ENCODE results near the gene CD6.
"Not testable (repeated sequence)": the region's sequence is repeated elsewhere in the genome, so short reads cannot be mapped to it uniquely, and the experiment has no call there.

The CD6 gene

GRCh38 chr11:60954421-60954820 lies 17.1 kb upstream of the CD6 start:
- DNase-seq: peak; percentile 47

DNA sequence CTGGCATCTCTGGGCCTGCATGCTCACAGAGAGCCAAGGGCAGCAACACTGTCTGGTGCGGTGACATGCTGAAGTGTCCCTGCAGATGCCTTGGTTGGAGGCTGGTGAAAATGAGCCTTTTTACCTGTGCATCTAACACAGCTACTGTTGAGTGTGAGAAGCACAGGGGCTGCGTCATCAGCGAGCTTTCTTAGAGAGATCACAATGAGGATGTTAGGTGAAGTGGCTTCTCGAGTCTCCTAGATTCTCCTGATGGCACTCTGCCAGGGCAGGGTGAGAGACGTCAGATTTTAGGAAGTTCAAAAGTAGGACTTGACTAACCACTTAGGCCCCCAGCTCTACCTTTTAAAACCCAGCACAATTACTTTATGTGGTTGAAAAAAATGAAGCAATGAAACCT lies 15.9 kb upstream of the CD6 start:
- DNase-seq: peak; percentile 36

GRCh38 chr11:60957188-60957587 lies 14.3 kb upstream of the CD6 start:
- peak; percentile 11 for DNase-seq

DNA sequence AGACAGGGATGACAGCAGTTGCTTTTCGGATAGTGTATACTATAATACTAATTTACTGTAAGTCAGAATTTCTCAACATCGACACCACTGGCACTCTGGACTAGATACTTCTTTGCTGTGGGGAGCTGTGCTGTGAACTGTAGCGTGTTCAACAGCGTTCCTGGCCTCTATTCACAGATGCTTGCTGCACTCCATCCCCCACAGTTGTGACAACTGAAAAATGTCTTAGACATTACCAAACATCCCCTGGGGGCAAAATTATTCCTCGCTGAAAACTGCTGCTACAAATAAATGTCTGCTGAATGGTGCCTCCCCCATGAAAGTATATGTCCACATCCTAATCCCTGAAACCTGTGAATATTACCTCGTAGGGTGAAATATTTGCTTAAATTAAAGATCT lies 12.0 kb upstream of the CD6 start:
- peak; percentile 48 for DNase-seq

- peak; percentile 78 for DNase-seq
These were observed 11.1 kb upstream of the CD6 start for GRCh38 chr11:60960405-60960804.

GRCh38 chr11:60964801-60965200 lies 6.7 kb upstream of the CD6 start:
- peak; percentile 22 for DNase-seq

GRCh38 chr11:60966890-60967289 lies 4.6 kb upstream of the CD6 start:
- no peak for DNase-seq

DNA sequence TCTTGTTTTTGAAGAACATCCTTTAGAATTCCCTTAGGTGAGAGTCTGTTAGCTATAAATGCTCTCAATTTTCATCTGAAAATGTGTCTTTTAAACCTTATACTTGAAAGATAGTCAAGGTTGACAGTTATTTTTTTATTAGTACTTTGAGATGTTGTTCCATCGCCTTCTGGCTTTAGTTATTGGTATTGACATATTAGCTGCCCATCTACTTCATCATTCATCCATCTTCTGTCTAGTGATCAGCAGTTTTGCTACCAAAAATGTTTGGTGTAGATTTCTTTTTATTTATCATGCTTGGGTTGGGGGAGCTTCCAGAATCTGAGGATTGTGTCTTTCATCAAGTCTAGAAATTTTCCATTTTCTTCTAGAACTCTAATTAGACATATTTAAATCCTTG lies 3.3 kb upstream of the CD6 start:
- no peak for DNase-seq

GRCh38 chr11:60970369-60970774 lies 1.1 kb upstream of the CD6 start:
- peak; percentile 64 for DNase-seq

DNA sequence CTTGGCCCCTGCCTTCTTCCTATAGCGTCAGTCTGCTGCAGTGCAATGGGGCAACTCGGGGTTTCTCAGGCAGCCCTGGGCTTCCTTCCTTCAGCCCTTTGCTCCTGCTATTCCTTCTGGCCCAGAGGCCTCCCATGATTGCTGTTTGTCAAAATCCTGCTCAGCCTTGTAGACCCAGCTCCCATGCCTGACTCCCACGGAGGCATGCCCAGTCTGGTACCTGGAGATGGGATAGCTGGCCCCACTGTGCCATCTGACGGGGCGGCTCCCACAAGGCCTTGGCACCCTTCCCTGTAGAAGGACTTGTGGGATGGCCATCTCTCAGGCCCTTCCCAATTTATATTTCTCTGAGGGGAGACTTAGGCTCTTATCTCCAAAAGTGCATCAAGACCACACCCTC lies 590 bp upstream of the CD6 start:
- DNase-seq: peak; percentile 32

DNA sequence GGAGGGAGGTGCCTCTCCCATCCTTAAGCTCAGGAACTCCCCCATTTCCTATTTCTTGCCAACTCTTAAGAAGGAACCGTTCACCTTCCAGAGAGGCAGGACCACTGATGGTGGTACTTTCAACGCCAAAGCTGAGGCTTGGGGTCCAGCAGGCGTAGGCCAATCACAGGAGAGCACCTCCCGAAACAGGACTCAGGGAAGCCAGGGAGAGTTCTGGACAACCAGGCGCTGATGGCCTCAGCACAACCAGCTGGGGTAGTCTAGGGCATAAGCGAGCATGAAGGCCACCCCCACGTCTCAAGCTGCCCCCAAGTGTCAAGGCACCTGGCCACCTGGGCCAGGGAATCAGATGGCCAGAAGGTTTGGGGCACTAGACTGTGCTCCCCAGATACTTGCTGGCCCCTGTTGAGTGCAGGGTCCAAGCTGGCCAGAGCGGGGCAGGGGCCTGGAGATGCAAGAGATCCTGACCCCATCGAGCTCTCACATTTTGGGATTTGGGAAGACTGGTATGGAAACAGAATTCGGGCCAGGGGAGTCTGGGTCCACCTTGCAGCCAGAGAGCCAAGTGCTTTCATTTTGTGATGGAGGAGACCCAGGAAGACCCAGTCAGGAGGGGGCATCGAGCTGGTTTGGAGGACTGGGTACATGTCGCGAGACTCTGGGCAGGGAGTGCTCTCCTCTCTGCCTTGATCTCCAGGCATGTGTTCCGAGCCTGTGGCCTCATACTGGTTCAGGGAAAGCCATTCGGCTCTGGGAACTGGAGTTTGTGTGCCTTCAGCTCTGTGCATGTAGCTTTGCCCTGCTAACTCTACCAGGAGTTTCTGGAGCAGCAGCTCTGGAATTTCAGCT lies 926 bp downstream of the CD6 start:
- DNase-seq: peak; percentile 47

GRCh38 chr11:60973699-60974098 lies 2.2 kb downstream of the CD6 start:
- DNase-seq: peak; percentile 24

DNA sequence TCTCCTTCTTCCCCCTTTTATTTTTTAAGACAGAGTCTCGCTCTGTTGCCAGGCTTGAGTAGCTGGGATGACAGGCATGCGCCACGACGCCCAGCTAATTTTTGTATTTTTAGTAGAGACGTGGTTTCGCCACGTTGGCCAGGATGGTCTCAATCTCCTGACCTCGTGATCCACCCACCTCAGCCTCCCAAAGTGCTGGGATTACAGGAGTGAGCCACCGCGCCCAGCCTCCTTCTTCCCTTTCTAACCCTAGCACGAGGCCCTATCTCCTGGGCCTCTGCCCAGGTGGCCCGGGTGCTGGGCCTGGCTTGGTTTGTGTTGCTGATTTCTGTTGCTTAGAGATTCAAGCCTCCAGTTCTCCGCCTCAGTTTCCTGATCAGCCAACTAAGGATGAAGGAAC lies 2.8 kb downstream of the CD6 start:
- not testable (repeated sequence) for DNase-seq

DNA sequence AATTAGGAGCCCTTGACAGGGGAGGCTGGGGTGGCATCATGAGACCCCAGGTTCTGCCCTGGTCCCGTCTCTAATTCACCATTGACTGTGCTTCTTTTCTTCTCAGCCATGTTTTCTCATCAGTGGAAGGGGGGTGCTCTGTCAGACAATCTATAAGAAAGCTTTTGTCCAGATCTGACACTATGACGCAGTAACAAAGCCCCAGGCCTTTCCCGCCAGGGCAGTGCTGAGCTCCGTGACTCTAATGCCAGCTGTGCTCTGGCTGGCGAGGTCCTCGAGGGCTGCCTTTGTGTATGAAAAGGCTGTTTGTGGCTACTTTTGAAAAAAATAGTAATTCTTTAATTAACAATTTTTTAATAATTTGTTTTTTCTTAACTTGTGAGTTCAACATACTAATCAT lies 3.2 kb downstream of the CD6 start:
- DNase-seq: peak; percentile 25

- peak; percentile 37 for DNase-seq
These were observed 5.7 kb downstream of the CD6 start for GRCh38 chr11:60977224-60977623.

DNA sequence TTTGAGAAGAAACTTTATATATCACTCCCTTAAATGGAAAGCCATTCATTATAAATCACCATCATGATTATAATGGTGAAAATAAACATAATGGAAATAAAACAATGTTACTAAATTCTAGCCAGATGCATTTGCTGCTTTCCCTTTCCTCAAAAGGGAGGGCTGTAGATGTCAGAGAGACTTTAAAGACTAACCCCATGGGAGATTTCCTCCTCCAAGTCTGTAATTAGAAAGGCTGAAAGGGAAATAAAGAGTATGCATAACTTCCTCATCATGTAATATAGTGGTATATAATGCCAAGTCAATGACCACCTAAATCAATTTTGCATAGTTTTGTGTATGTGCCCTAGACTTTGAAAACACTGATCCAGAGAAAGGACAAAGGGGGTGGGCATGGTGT lies 6.4 kb downstream of the CD6 start:
- no peak for DNase-seq

DNA sequence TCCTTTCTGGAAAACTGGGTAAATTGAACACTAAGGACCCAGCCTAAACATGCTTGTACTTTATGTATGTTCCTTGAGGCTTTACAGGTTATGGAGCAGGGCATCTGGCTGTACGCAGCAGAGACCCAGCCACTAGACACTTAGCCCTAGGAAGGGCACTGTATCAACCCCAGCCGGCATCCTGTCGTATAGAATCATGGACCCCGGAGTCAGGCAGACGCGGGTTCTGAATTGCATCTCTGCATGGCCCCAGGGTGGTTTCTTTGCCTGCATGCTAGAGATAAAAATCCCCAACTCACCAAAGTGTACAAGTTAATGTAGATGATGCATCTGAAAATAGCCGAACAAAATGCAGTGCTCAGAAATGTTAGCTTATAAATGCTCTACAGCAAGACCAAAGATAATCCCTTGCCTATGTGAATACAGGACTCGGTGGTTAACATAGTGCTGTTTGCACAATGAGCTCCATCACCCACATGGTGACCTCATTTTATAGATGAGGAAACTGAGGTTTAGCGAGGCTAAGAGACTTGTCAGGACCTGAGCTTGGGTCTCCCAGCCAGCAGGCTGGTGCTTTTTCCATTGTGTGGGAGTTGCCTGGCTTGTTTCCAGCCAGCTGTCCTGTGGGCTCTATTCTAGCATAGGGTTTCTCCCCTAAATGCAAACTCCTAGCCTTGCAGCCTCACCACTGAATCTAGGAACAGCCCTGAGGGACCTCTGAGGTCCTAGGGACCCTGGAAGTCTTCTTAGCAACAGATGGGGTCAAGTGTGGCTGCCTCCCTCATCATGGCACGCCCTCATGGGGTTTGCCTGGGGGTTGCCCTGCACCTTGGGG lies 7.3 kb downstream of the CD6 start:
- peak; percentile 42 for DNase-seq

- DNase-seq: peak; percentile 33
These were observed 10.0 kb downstream of the CD6 start for GRCh38 chr11:60981515-60981914.

DNA sequence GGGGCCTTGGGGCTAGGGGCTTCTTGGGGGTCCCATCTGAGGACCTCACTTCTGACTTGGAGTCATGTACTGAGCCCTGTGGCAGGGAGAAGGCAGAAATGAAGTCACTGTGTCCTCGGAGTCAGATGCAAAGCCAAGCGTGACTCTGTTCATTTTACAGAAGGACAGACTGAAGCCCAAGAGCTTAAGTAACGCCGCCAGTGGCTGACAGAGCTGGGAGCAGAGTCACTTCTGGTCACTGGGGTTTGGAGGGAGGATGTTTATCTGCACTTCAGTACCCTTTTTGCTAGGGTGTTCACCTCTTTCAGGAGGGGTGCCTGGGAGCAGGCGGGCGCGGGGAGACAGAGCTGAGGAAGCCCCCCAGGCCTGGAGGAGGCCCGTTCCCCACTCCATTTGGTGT lies 10.7 kb downstream of the CD6 start:
- peak; percentile 22 for DNase-seq

- DNase-seq: peak; percentile 21
These were observed 12.7 kb downstream of the CD6 start for GRCh38 chr11:60984149-60984548.

GRCh38 chr11:60984636-60985035 lies 13.2 kb downstream of the CD6 start:
- peak; percentile 77 for DNase-seq

- DNase-seq: peak; percentile 29
These were observed 14.0 kb downstream of the CD6 start for GRCh38 chr11:60985501-60985900.

- peak; percentile 57 for DNase-seq
These were observed 14.8 kb downstream of the CD6 start for GRCh38 chr11:60985991-60986915.
